ENCODE results near the gene ROBO1.

DNA sequence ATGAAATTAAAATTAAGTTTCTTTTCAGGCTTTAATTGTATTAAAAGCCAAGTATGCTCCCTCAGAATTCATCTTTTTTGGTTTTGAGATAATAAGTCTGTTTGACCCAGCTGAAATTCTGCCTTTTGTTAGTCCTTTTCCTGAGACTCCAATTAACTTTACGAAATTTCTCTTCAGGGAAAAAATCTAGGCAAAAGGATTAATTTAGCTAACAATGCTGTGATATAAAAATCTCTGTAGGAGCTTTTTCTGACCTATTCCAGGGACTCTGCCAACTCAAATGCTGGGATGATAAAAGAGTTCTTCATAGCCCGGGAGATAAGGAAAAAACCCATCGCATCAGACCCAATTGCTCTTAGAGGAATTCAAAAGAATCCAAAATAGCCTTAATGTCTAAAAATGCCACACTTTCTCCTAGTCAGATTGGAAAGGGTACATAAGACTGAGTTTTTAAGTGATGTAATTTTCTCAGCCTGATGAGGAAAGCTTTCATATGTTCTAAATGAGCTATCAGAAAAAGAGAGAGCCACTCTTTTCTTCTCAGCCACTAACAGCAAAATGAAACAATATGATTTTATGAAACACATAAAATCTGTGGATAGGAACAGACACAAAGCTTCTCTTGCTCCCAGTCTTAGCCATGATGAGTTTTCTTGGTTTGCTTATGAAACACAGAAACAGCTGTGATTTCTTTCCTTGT, 405.1 kb downstream of the ROBO1 start:
- TF ChIP-seq POLR2A (IDR thresholded peaks at IDR 0.05; ENCODE audit: low read length): no peak
- TF ChIP-seq GATA1 (IDR thresholded peaks at IDR 0.05; ENCODE audit: low read depth, low read length): no peak
